Activated CD8-positive, alpha-beta memory T cell treated with anti-CD3 and anti-CD28 coated beads, Interleukin-2, amount 10 ng/mL, durations not matched to agents 7 days and 5 days (primary cell): ENCODE results near the gene KLHL12. TPM values are rescaled to one million over a fixed set of nuclear protein-coding genes. Genes with fewer than 3 reads are reported as not detected.
"Not testable (repeated sequence)": the region's sequence is repeated elsewhere in the genome, so short reads cannot be mapped to it uniquely, and the experiment has no call there.

Experiments
- ATAC-seq: fragments of 150-1000 bp; cut with Tn5 transposase; one replicate; pipeline ENCODE4 v1.10.0; 2021; ENCODE audit warnings: moderate library complexity
- CTCF ChIA-PET: fragments of 350-600 bp; sonication (Branson Sonifier 250); formaldehyde crosslinking; loops from one replicate; lab custom pipeline; 2021; ENCODE audit warnings: antibody characterized with exemption; lab: Charles Lee
- DNase-seq: peaks from one replicate; pipeline ENCODE4 v3.0.0-alpha.2; 2020
- H3K27ac Mint-ChIP-seq: one replicate; pipeline ENCODE4 v1.8.0; 2021; ENCODE audit warnings: mild to moderate bottlenecking, mixed read lengths
- H3K27me3 Mint-ChIP-seq: one replicate; pipeline ENCODE4 v1.8.0; 2021; ENCODE audit warnings: mixed read lengths
- H3K36me3 Mint-ChIP-seq: one replicate; pipeline ENCODE4 v1.8.0; 2021; ENCODE audit warnings: mild to moderate bottlenecking, mixed read lengths
- H3K4me1 Mint-ChIP-seq: one replicate; pipeline ENCODE4 v1.8.0; 2021; ENCODE audit warnings: mixed read lengths
- H3K4me3 Mint-ChIP-seq: one replicate; pipeline ENCODE4 v1.8.0; 2021; ENCODE audit warnings: mild to moderate bottlenecking, moderate library complexity, mixed read lengths
- H3K9me3 Mint-ChIP-seq: one replicate; pipeline ENCODE4 v1.8.0; 2022; ENCODE audit warnings: low read depth, mixed read lengths
- total RNA-seq, 2 experiments: library from RNA; stranded (reverse); gene quantifications; one replicate each; pipeline ENCODE4 v1.2.3, GENCODE V29; 2021

Gene KLHL12
- total RNA-seq, 2 experiments from 2014 or later, result 30.8 to 32.7 TPM

DNA sequence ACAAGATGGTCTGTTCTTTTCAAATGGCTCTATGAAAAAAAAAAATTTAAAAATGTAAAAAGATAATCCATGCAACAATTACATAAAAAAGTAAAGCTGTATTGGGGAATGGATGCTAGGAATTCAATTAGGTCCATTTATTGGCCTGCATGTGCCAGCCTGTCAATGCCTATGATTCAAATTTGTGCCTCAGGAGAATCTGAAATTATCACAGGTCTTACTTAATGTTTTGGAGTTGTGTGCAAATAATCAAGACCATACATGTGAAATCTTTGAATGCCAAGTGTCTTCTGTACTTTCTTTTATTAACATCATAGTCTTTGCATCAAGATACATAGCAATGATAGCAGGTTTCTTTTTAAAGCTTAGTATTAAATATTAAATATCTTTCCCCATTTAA, 13.5 kb upstream of the KLHL12 start:
- CTCF ChIA-PET, result interaction anchor here (1.4 kb wide), 1 partner anchor 15 kb away, joined by 4 read pairs; no protein-coding TSS in a partner anchor
- Mint-ChIP-seq H3K4me3 (no peak overlapping the region), H3K36me3 (peaks cover 36% of the 10 kb centered on the region), H3K9me3 (no peaks in the 10 kb centered on the region), H3K27me3 (peaks cover 7% of the 10 kb centered on the region), H3K27ac (no peak overlapping the region), H3K4me1 (no peaks in the 10 kb centered on the region)
- ATAC-seq (no peak), DNase-seq (no peak)

DNA sequence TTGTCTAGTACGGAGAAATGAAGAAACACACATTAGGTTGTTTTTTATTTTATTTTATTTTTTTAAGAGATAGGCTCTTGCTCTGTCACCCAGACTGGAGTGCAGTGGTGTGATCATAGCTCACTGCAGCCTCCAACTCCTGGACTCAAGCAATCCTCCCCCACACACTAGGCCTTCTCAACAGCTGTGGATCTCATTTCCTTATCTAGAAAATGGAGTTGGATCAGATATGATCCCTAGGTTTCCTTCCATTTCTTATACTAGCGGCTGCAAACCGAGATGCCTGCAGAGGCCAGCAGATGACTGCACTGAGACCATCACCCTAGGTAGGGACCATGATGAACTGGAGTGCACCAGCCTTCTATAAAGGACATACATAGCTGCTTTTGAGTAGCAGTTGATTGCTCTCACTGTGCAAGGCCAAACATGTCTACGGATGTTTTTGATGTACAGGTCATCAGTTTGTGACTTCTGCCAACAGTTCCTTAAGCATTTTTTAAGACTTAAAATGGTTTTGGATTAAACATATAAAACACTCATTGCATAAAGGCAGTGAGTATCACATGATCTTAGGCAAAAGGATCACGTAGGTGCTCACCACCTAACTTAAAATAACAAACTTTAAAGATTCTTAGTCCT, 11.4 kb upstream of the KLHL12 start:
- Mint-ChIP-seq H3K4me3 (no peak overlapping the region), H3K36me3 (peaks cover 21% of the 10 kb centered on the region), H3K27me3 (peaks cover 18% of the 10 kb centered on the region), H3K9me3 (no peaks in the 10 kb centered on the region), H3K27ac (no peak overlapping the region), H3K4me1 (no peaks in the 10 kb centered on the region)
- CTCF ChIA-PET, result no interaction called here
- DNase-seq (no peak), ATAC-seq (no peak)

DNA sequence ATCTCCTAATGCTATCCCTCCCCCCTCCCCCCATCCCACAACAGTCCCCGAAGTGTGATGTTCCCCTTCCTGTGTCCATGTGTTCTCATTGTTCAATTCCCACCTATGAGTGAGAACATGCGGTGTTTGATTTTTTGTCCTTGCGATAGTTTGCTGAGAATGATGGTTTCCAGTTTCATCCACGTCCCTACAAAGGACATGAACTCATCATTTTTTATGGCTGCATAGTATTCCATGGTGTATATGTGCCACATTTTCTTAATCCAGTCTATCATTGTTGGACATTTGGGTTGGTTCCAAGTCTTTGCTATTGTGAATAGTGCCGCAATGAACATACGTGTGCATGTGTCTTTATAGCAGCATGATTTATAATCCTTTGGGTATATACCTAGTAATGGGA, 9.4 kb upstream of the KLHL12 start:
- H3K4me3 Mint-ChIP-seq, ATAC-seq, H3K27ac Mint-ChIP-seq, H3K4me1 Mint-ChIP-seq, H3K9me3 Mint-ChIP-seq, CTCF ChIA-PET, DNase-seq: not testable (repeated sequence)
- peaks cover 27% of the 10 kb centered on the region for H3K27me3 Mint-ChIP-seq
- H3K36me3 Mint-ChIP-seq, result peaks cover 11% of the 10 kb centered on the region

DNA sequence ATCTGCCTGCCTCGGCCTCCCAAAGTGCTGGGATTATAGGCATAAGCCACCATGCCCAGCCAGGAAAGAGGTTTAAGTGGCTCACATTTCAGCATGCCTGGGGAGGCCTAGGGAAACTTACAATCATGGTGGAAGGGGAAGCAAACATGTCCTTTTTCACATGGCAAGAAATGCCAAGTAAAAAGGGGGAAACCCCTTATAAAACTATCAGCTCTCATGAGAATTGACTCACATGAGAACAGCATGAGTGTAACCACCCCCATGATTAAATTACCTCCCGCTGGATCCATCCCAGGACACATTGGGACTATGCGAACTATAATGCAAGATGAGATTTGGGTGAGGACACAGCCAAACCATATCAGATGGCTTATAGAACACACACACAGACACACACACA, 8.8 kb upstream of the KLHL12 start:
- ATAC-seq (no peak), DNase-seq (no peak)
- Mint-ChIP-seq H3K27ac (no peak overlapping the region), H3K4me3 (no peak overlapping the region), H3K9me3 (no peaks in the 10 kb centered on the region), H3K4me1 (no peaks in the 10 kb centered on the region), H3K36me3 (peaks cover 5% of the 10 kb centered on the region), H3K27me3 (peaks cover 30% of the 10 kb centered on the region)
- CTCF ChIA-PET, result no interaction called here

DNA sequence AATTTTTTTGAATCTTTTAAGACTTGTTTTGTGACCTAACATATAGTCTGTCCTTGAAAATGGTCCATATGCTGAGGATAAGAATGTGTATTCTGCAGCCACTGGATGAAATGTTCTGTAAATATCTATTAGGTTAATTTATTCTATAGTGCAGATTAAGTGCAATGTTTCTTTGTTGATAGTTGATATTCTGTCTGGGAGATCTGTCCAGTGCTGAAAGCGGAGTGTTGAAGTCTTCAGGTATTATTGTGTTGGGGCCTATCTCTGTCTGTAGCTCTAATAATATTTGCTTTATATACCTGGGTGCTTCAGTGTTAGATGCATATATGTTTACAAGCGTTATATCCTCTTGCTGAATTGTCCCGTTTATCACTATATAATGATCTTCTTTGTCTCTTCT, 7.7 kb upstream of the KLHL12 start:
- Mint-ChIP-seq H3K4me3 (no peak overlapping the region), H3K27me3 (peaks cover 30% of the 10 kb centered on the region), H3K4me1 (no peaks in the 10 kb centered on the region), H3K27ac (no peak overlapping the region), H3K9me3 (no peaks in the 10 kb centered on the region), H3K36me3 (peaks cover 4% of the 10 kb centered on the region)
- CTCF ChIA-PET, result interaction anchor here (0.5 kb wide), 1 partner anchor 12 kb away, joined by 3 read pairs; no protein-coding TSS in a partner anchor
- ATAC-seq (no peak), DNase-seq (no peak)

DNA sequence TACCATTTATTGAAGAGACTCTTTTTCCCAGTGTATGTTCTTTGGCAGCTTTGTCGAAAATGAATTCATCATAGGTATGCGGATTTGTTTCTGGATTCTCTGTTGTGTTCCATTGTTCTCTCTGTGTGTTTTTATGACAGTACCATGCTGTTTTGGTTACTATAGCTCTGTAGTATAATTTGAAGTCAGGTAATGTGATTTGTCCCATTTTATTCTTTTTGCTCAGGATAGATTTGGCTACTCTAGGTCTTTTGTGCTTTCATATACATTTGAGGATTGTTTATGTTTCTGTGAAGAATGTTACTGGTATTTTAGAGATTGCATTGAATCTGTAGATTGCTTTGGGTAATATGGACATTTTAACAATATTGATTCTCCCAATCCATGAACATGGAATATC, 5.4 kb upstream of the KLHL12 start:
- Mint-ChIP-seq H3K36me3 (no peaks in the 10 kb centered on the region), H3K27me3 (peaks cover 32% of the 10 kb centered on the region), H3K4me1 (no peaks in the 10 kb centered on the region), H3K4me3 (no peak overlapping the region), H3K27ac (no peak overlapping the region), H3K9me3 (no peaks in the 10 kb centered on the region)
- DNase-seq, result no peak
- CTCF ChIA-PET, result no interaction called here
- ATAC-seq, result no peak

DNA sequence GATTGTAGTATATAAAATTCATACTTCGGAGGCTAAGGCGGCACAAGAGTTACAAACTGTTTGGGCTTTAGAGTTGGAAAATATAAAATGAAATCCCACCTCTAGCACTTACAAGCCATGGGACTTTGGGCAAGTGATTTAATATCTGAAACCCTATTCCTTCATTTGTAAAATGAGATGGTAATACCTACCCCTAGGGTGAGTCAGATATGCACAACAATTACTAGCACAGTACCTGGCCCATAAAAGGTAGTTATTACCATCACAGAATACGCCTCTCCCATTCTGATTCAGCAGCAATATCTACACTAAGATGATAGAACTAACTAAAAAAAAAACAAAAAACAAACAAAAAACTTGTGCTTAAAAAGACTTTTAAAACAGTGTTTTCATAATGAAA, 3.5 kb downstream of the KLHL12 start:
- ATAC-seq (no peak), DNase-seq (no peak)
- Mint-ChIP-seq H3K27me3 (no peaks in the 10 kb centered on the region), H3K4me3 (no peak overlapping the region), H3K36me3 (peaks cover 20% of the 10 kb centered on the region), H3K4me1 (peaks cover 29% of the 10 kb centered on the region), H3K27ac (no peak overlapping the region), H3K9me3 (no peaks in the 10 kb centered on the region)
- CTCF ChIA-PET, result interaction anchor here (0.6 kb wide), 1 partner anchor 938 kb away, joined by 3 read pairs; no protein-coding TSS in a partner anchor

DNA sequence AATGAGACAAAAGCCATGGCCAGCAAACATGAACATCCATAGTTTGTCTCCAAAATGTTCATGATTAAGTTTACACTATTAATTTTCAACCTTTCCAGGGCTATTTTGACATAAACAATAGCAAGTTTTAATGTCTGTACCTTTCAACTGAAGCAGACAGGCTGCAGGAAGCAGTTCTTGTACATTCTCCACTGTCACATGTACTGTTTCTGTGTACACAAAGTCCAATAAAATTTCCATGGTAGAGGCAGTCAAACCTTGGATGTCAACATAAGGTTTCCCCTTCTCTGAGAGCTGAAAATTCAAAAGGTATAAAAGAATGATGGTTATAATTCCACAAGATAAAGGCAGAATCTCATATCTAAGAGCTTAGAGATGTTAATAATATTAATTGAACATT, 7.4 kb downstream of the KLHL12 start:
- peaks cover 19% of the 10 kb centered on the region for H3K4me1 Mint-ChIP-seq
- DNase-seq, result no peak
- no peak for ATAC-seq
- no peak overlapping the region for H3K27ac Mint-ChIP-seq
- no peak overlapping the region for H3K4me3 Mint-ChIP-seq
- H3K9me3 Mint-ChIP-seq, result no peaks in the 10 kb centered on the region
- peaks cover 31% of the 10 kb centered on the region for H3K36me3 Mint-ChIP-seq
- CTCF ChIA-PET, result no interaction called here
- H3K27me3 Mint-ChIP-seq, result no peaks in the 10 kb centered on the region

DNA sequence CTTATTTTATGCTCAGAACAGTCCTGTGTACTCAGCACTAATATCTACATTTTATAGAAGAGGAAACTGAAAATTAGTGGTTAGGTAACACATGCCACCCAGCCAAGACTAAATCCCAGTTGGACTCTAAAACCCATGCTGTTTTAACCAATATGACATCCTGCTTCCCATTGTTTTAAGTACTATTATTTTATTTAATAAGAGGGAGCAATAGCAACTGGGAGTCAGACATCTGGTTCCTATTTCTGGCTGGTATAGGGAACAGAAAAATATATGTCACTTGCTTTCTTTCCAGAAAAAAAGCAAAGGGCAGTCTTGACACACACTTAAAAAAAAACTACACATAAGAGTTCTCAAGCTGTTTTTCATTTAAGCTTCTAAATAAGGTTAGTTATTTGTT, 11.9 kb downstream of the KLHL12 start:
- DNase-seq (no peak), ATAC-seq (no peak)
- no peak overlapping the region for H3K27ac Mint-ChIP-seq
- no peaks in the 10 kb centered on the region for H3K9me3 Mint-ChIP-seq
- H3K4me1 Mint-ChIP-seq, result peaks cover 18% of the 10 kb centered on the region
- H3K36me3 Mint-ChIP-seq, result peaks cover 49% of the 10 kb centered on the region
- CTCF ChIA-PET, result no interaction called here
- H3K4me3 Mint-ChIP-seq, result no peak overlapping the region
- H3K27me3 Mint-ChIP-seq, result no peaks in the 10 kb centered on the region

DNA sequence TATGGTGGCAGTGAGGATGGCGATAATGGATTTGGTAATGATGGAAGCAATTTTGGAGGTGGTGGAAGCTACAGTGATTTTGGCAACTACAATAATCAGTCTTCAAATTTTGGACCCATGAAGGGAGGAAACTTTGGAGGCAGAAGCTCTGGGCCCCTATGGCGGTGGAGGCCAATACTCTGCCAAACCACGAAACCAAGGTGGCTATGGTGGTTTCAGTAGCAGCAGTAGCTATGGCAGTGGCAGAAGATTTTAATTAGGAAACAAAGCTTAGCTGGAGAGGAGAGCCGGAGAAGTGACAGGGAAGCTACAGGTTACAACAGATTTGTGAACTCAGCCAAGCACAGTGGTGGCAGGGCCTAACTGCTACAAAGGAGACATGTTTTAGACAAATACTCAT, 14.6 kb downstream of the KLHL12 start:
- peaks cover 45% of the 10 kb centered on the region for H3K36me3 Mint-ChIP-seq
- CTCF ChIA-PET, result interaction anchor here (1.3 to 1.7 kb wide), 2 partner anchors 15 to 56 kb away, joined by 4 read pairs; partner anchors contain the start of gene KLHL12
- DNase-seq, result peak; percentile 63
- ATAC-seq, H3K4me3 Mint-ChIP-seq, H3K9me3 Mint-ChIP-seq, H3K27me3 Mint-ChIP-seq, H3K27ac Mint-ChIP-seq: not testable (repeated sequence)
- H3K4me1 Mint-ChIP-seq, result peaks cover 18% of the 10 kb centered on the region

DNA sequence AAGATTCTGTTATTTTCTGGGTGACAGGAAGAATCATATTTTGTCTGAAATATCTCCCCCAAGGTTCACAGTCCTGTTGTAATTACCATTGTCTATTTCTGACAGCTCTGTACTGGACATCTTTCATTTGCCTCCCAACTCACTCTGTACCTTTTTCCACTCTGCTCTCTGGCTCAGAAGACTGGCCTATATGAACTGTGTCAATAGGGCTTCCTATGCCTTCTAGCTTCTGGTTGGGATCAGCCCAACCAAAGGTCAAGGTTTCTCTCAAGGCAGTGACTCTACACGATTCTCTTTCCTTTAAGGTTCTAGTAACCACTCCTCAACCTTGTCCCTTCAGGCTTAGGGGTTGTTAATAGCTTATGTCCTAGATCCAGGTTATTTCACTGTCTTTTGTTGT, 17.5 kb downstream of the KLHL12 start:
- DNase-seq (no peak), ATAC-seq (no peak)
- Mint-ChIP-seq H3K36me3 (peaks cover 43% of the 10 kb centered on the region), H3K27ac (no peak overlapping the region), H3K27me3 (no peaks in the 10 kb centered on the region), H3K9me3 (no peaks in the 10 kb centered on the region), H3K4me3 (no peak overlapping the region), H3K4me1 (peaks cover 18% of the 10 kb centered on the region)
- CTCF ChIA-PET, result interaction anchor here (0.8 kb wide), 1 partner anchor 90 kb away, joined by 3 read pairs; no protein-coding TSS in a partner anchor

DNA sequence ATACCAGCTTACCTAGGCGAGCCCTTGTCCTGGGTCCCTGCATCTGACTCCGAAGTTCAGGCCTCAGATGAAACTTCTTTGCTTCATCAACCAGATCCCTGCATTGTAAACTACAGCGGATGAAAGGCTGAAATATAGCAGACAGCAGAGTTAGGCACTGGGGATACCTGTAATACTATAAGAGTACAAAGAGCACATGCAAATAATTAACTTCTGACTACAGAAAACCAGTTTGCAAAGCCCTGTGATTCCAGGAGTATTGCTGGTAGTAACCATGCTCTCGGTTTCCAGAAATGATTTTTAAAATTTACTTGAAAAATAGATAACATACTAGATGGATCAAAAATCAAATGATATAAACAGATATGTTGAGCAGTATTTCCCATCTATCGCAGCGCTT, 18.0 kb downstream of the KLHL12 start:
- H3K27ac Mint-ChIP-seq, result no peak overlapping the region
- H3K27me3 Mint-ChIP-seq, result no peaks in the 10 kb centered on the region
- H3K9me3 Mint-ChIP-seq, result no peaks in the 10 kb centered on the region
- H3K36me3 Mint-ChIP-seq, result peaks cover 43% of the 10 kb centered on the region
- CTCF ChIA-PET, result interaction anchor here (0.8 kb wide), 1 partner anchor 90 kb away, joined by 3 read pairs; no protein-coding TSS in a partner anchor
- no peak for DNase-seq
- ATAC-seq, result no peak
- H3K4me1 Mint-ChIP-seq, result peaks cover 18% of the 10 kb centered on the region
- H3K4me3 Mint-ChIP-seq, result no peak overlapping the region

DNA sequence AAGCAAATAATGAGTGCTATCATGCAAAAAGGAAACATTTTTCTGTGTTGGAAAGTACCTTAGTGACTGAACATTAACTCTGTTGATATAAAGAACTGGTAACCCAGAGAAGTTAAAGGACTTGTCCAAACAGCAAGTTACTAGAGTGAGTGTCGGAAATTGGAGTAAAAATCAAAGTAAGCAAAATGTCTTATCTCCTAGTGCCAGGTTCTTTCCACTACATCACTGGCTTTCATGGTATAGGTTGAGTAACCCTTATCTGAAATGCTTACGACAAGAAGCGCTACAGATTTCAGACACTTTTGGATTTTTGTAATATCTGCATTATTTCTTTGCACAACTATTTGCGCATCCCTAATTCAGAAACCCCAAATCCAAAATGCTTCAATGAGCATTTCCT, 21.7 kb downstream of the KLHL12 start:
- Mint-ChIP-seq H3K4me3 (no peak overlapping the region), H3K27me3 (no peaks in the 10 kb centered on the region), H3K4me1 (no peaks in the 10 kb centered on the region), H3K36me3 (peaks cover 27% of the 10 kb centered on the region), H3K27ac (no peak overlapping the region), H3K9me3 (no peaks in the 10 kb centered on the region)
- DNase-seq (no peak), ATAC-seq (no peak)
- CTCF ChIA-PET, result interaction anchor here (1.0 kb wide), 1 partner anchor 45 kb away, joined by 3 read pairs; no protein-coding TSS in a partner anchor

DNA sequence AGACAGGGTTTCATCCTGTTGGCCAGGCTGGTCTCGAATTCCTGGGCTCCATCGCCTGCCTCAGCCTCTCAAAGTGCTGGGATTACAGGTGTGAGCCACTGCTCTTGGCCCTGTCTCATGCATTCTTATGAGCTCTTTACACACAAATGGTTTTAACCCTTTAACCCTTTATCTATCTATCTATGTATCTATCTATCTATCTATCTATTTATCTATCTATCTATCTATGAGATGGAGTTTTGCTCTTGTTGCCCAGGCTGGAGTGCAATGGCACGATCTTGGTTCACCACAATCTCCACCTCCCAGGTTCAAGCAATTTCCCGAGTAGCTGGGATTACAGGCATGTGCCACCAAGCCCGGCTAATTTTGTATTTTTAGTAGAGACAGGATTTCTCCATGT, 23.2 kb downstream of the KLHL12 start:
- H3K27me3 Mint-ChIP-seq, H3K4me3 Mint-ChIP-seq, H3K4me1 Mint-ChIP-seq, ATAC-seq, H3K27ac Mint-ChIP-seq, DNase-seq, H3K9me3 Mint-ChIP-seq: not testable (repeated sequence)
- peaks cover 28% of the 10 kb centered on the region for H3K36me3 Mint-ChIP-seq
- CTCF ChIA-PET, result interaction anchor here (1.0 kb wide), 1 partner anchor 13 kb away, joined by 4 read pairs; no protein-coding TSS in a partner anchor
